ENCODE measurements around the gene PRKRIP1. TPM values are rescaled to one million over a fixed set of nuclear protein-coding genes. Genes with fewer than 3 reads are reported as not detected.

PRKRIP1 gene
- total RNA-seq, 2 experiments from 2014 or later: 27.2 to 28.3 TPM

DNA sequence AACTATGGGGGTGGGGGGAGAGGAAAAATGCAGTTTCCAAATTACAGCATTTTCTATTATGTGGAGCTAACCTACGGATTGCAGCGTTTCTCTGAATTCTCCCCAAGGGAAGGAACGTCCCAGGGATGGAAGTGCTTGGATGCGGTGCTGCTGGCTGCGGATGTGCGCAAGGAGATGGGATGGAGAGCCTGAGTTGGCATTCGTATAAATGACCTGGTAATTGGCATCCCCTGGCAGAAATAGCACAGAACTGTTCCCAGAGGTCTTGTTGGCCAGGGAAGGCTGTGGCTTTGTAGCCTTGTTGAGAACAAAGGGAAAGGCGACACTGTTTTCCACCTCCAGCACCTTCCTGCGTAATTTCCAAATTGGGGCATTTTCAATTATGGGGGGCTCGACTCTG is 40.0 kb downstream of the PRKRIP1 start:
- ChIA-PET POLR2A (interaction anchor here (4.1 to 7.4 kb wide), 2 partner anchors 10 to 22 kb away, joined by 32 to 67 read pairs; no protein-coding TSS in a partner anchor), CTCF (interaction anchor here (0.6 to 3.7 kb wide), 2 partner anchors 25 to 818 kb away, joined by 3 to 22 read pairs; no protein-coding TSS in a partner anchor)
- no peak for DNase-seq
- Mint-ChIP-seq H3K4me1 (peaks cover 36% of the 10 kb centered on the region), H3K27ac (no peak overlapping the region), H3K36me3 (ENCODE audit: low read depth) (peaks cover 25% of the 10 kb centered on the region), H3K4me3 (no peak overlapping the region), H3K9me3 (no peaks in the 10 kb centered on the region), H3K27me3 (no peaks in the 10 kb centered on the region)

DNA sequence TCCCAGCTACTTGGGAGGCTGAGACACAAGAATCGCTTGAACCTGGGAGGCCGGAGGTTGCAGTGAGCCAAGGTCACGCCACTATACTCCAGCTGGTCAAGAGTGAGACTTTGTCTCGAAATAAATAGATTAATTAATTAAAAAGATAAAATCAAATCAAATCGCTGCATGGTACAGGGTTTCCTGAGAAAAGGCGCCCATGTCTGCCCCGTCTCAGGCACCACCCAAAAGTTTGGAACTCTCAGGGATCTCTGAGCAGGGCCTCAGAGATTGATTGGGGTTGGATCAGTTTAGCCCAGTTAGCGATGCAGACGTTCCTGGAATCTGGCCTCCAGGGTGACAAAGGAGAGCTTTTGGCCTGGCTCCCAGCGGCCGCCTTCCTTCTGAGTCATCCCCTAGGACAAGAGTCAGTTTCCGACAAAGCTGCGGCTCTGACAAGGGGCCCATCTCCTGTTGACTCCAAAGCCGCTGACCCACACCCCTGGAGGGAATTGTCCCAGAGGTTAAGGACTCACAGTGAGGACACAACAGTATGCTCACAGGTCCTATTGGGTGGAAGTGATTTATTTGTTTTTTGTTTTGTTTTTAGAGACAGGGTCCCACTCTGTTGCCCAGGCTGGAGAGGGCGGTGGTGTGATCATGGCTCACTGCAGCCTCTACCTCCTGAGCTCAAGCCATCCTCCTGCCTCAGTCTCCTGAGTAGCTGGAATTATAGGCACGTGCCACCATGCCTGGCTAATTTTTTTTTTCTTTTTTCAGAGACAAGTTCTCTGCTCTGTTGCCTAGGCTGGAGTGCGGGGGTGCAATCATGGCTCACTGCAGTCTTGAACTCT is 44.0 kb downstream of the PRKRIP1 start:
- Mint-ChIP-seq H3K36me3 (ENCODE audit: low read depth) (peaks cover 35% of the 10 kb centered on the region), H3K27me3 (no peaks in the 10 kb centered on the region), H3K4me1 (peaks cover 11% of the 10 kb centered on the region), H3K4me3 (no peak overlapping the region), H3K9me3 (no peaks in the 10 kb centered on the region), H3K27ac (no peak overlapping the region)
- CTCF ChIA-PET: interaction anchor here (1.1 to 1.3 kb wide), 3 partner anchors 10 to 28 kb away, joined by 3 to 4 read pairs (median 3); no protein-coding TSS in a partner anchor
- no peak for DNase-seq
- POLR2A ChIA-PET: interaction anchor here (1.2 to 1.5 kb wide), 2 partner anchors 14 to 28 kb away, joined by 3 to 4 read pairs; no protein-coding TSS in a partner anchor

DNA sequence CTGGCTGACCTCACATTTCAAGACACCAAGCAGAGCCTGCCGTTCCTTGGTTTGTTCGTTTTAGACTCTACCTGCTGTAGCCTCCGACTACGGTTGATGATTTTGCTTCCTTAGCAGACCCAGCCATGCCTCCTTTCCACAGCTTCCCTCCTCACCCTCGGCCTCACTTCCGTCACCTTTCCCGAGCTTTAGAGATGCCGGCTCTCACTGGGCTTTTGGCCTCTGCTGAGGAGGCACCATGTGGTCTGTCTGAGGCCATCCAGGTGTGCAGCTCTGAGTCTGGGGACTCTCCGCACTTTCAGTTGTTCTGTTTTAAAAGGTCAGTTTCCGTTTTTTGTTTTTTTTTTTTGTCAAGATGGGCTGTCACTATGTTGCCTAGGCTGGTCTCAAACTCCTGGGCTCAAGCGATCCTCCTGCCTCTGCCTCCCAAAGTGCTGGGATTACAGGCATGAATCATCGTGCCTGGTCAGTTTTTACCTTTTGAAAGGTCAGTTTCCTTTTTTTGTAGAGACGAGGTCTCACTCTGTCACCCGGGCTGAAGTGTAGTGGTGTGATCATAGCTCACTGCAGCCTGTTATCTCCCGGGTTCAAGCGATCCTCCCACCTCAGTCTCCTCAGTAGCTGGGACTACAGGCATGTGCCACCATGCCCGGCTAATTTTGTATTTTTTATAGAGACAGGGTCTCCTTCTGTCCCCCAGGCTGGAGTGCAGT is 49.0 kb downstream of the PRKRIP1 start:
- H3K27ac Mint-ChIP-seq: no peak overlapping the region
- no peak overlapping the region for H3K4me3 Mint-ChIP-seq
- peaks cover 34% of the 10 kb centered on the region for H3K36me3 Mint-ChIP-seq (ENCODE audit: low read depth)
- H3K4me1 Mint-ChIP-seq: peaks cover 4% of the 10 kb centered on the region
- CTCF ChIA-PET: interaction anchor here (0.7 to 1.7 kb wide), 2 partner anchors 19 to 902 kb away, joined by 3 to 4 read pairs; no protein-coding TSS in a partner anchor
- no peaks in the 10 kb centered on the region for H3K9me3 Mint-ChIP-seq
- no peak for DNase-seq
- no peaks in the 10 kb centered on the region for H3K27me3 Mint-ChIP-seq
- POLR2A ChIA-PET: interaction anchor here (1.9 to 2.7 kb wide), 2 partner anchors 12 to 19 kb away, joined by 6 to 9 read pairs; partner anchors contain the start of gene ORAI2

DNA sequence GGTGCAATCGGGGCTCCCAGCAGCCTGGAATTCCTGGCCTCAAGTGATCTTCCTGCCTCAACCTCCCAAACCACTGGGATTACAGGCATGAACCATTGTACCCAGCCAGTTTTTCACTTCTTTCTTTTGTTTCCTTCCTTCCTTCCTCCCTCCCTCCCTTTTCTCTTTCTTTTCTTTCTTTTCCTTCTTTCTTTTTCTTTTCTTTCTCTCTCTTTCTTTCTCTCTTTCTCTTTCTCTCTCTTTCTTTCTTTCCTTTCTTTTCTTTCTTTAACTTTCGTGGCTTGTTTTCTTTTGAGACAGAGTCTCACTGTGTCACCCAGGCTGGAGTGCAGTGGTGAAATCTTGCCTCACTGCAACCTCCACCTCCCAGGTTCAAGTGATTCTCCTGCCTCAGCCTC is 49.5 kb downstream of the PRKRIP1 start:
- H3K27me3 Mint-ChIP-seq: no peaks in the 10 kb centered on the region
- H3K9me3 Mint-ChIP-seq: no peaks in the 10 kb centered on the region
- ChIA-PET CTCF (interaction anchor here (1.7 kb wide), 1 partner anchor 19 kb away, joined by 4 read pairs; no protein-coding TSS in a partner anchor), POLR2A (interaction anchor here (2.7 kb wide), 1 partner anchor 19 kb away, joined by 9 read pairs; no protein-coding TSS in a partner anchor)
- peaks cover 4% of the 10 kb centered on the region for H3K4me1 Mint-ChIP-seq
- DNase-seq: no peak
- peaks cover 37% of the 10 kb centered on the region for H3K36me3 Mint-ChIP-seq (ENCODE audit: low read depth)
- H3K4me3 Mint-ChIP-seq: no peak overlapping the region
- peak overlapping the region; percentile 47 for H3K27ac Mint-ChIP-seq

DNA sequence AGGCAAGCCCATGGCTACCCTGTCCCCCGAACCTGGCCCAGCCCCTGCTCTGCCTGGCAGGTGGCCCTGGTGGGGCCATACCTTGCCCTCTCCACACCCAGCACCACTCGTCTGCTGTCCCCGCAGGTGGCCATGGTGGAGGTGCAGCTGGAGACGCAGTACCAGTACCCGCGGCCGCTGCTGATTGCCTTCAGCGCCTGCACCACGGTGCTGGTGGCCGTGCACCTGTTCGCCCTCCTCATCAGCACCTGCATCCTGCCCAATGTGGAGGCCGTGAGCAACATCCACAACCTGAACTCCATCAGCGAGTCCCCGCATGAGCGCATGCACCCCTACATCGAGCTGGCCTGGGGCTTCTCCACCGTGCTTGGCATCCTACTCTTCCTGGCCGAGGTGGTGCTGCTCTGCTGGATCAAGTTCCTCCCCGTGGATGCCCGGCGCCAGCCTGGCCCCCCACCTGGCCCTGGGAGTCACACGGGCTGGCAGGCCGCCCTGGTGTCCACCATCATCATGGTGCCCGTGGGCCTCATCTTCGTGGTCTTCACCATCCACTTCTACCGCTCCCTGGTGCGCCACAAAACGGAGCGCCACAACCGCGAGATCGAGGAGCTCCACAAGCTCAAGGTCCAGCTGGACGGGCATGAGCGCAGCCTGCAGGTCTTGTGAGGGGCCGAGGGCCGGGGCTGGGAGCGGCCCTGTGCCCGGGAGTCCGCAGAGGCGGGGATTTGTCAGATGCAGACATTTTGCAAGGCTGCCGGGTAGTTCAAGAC is 50.4 kb downstream of the PRKRIP1 start:
- POLR2A ChIA-PET: interaction anchor here (2.7 kb wide), 1 partner anchor 20 kb away, joined by 9 read pairs; no protein-coding TSS in a partner anchor
- no peaks in the 10 kb centered on the region for H3K27me3 Mint-ChIP-seq
- H3K36me3 Mint-ChIP-seq (ENCODE audit: low read depth): peaks cover 36% of the 10 kb centered on the region
- DNase-seq: no peak
- H3K9me3 Mint-ChIP-seq: no peaks in the 10 kb centered on the region
- CTCF ChIA-PET: interaction anchor here (1.7 kb wide), 1 partner anchor 18 kb away, joined by 4 read pairs; no protein-coding TSS in a partner anchor
- no peak overlapping the region for H3K4me3 Mint-ChIP-seq
- H3K4me1 Mint-ChIP-seq: peaks cover 4% of the 10 kb centered on the region
- no peak overlapping the region for H3K27ac Mint-ChIP-seq

DNA sequence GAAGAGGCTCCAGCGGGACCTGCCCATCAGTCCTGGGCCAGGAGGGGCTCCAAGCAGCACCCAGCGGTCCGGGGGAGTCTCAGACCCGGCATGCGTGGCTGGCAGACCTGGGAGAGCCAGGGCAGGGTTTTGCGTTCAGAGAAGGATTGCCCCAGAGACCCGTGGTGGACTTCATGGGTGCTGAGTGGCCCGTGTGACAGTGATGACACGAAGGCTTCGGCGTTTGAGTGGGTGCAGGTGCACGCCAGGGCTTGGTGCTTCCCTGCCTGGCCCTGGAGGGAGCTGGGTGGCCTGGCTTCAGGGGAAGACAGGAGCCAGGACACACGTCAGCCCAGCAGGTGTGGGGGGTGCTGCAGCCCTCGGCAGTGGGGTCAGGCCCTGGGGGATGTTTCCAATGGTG is 51.1 kb downstream of the PRKRIP1 start:
- Mint-ChIP-seq H3K4me3 (no peak overlapping the region), H3K27ac (no peak overlapping the region), H3K36me3 (ENCODE audit: low read depth) (peaks cover 28% of the 10 kb centered on the region), H3K4me1 (peaks cover 4% of the 10 kb centered on the region), H3K9me3 (no peaks in the 10 kb centered on the region), H3K27me3 (no peaks in the 10 kb centered on the region)
- CTCF ChIA-PET: no interaction called here
- DNase-seq: no peak
- POLR2A ChIA-PET: no interaction called here

DNA sequence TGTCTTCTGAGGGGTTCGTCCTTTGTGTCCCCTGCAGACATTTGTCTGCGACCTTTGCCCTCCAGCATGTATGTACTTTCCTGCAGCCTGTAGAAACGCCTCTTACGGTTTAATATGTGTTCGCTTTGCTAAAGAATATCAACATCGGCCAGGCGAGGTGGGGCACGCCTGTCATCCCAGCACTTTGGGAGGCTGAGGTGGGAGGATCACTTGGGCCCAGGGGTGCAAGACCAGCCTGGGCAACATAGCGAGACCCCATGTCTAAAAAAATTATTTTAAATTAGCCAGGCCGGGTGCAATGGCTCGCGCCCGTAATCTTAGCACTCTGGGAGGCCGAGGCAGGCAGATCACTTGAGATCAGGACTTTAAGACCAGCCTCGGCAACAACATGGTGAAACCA is 53.0 kb downstream of the PRKRIP1 start:
- no peaks in the 10 kb centered on the region for H3K27me3 Mint-ChIP-seq
- POLR2A ChIA-PET: no interaction called here
- H3K36me3 Mint-ChIP-seq (ENCODE audit: low read depth): peaks cover 28% of the 10 kb centered on the region
- DNase-seq: no peak
- H3K9me3 Mint-ChIP-seq: no peaks in the 10 kb centered on the region
- no peaks in the 10 kb centered on the region for H3K4me1 Mint-ChIP-seq
- no peak overlapping the region for H3K27ac Mint-ChIP-seq
- H3K4me3 Mint-ChIP-seq: no peak overlapping the region
- CTCF ChIA-PET: interaction anchor here (1.5 to 3.2 kb wide), 3 partner anchors 16 to 39 kb away, joined by 7 to 30 read pairs (median 8); partner anchors contain the start of gene ORAI2

DNA sequence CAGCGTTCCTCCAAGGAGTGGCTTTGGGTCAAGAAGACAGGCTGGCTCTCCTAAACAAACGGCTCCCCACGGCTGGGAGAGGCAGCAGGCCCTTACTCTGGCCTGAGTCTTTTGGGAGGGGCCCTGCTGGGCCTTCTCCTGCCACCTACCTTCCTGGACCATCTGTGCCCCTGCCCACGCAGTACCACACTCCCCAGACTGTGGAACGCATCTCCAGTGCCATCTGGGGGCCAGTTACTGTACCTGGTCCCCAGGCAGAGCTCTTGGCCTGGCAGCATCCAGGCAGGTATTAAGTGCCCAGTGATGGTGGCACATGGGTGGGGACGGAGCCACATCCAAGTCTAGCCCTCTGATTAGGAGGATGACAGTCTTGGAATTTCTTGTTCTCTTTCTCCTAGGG is 54.1 kb downstream of the PRKRIP1 start:
- ChIA-PET CTCF (interaction anchor here (0.7 to 3.5 kb wide), 7 partner anchors 11 to 45 kb away, joined by 3 to 33 read pairs (median 8); partner anchors contain the start of gene ORAI2), POLR2A (interaction anchor here (0.6 to 1.1 kb wide), 2 partner anchors 24 to 34 kb away, joined by 3 to 7 read pairs; no protein-coding TSS in a partner anchor)
- DNase-seq: peak; percentile 48
- Mint-ChIP-seq H3K9me3 (no peaks in the 10 kb centered on the region), H3K4me1 (no peaks in the 10 kb centered on the region), H3K36me3 (ENCODE audit: low read depth) (peaks cover 23% of the 10 kb centered on the region), H3K27ac (no peak overlapping the region), H3K27me3 (no peaks in the 10 kb centered on the region), H3K4me3 (no peak overlapping the region)

DNA sequence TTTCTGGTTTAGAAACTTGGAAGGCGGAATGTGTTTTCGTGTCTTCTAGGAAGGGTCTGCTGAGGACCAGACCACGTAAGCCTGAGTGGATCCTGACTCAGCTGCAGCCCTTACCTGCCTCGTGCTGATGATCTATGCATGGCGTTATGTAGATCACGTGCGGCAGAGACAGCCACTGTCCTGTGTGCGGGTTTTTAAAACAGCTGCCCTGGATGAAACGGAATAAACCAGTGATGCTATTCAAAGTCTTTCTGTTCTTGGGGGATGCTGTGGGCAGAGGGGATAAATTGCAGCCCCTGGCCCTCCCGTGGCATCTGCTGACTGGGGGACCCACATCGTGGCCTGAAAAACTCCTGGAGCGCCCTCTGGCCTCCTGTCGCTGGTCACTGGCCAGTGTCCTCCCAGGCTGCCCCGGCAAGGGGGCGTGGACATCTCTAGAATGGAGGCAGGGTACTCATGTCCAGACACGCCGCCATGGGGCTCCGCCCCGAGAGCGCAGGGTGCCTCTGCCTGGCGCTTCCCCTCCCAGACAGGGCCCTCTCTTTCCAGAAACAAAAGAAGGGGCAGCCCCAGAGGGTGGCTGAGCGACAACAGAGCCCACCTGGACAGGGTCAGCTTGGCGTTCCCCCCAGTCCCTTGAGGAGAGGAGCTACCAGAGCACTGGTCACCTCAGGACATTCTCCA is 55.4 kb downstream of the PRKRIP1 start:
- Mint-ChIP-seq H3K4me1 (no peaks in the 10 kb centered on the region), H3K27me3 (no peaks in the 10 kb centered on the region), H3K4me3 (no peak overlapping the region), H3K9me3 (no peaks in the 10 kb centered on the region), H3K36me3 (ENCODE audit: low read depth) (peaks cover 16% of the 10 kb centered on the region), H3K27ac (no peak overlapping the region)
- POLR2A ChIA-PET: no interaction called here
- CTCF ChIA-PET: interaction anchor here (1.9 to 3.5 kb wide), 2 partner anchors 36 to 46 kb away, joined by 8 to 33 read pairs; no protein-coding TSS in a partner anchor
- no peak for DNase-seq

DNA sequence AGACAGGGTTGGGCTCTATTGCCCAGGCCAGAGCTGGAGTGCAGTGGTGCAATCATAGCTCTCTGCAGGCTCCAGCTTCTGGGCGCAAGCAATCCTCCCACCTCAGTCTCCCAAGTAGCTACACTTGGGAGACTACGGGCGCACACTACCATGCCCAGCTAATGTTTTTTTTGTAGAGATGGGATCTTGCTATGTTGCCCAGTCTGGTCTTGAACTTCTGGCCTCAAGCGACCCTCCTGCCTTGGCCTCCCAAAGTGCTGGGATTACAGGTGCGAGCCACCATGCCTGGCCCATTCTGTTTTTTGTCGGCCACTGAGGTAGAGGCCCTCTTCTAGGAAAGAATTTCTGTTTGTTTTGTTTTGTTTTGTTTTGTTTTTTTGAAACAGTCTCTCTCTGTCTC is 56.3 kb downstream of the PRKRIP1 start:
- no peaks in the 10 kb centered on the region for H3K9me3 Mint-ChIP-seq
- no peaks in the 10 kb centered on the region for H3K27me3 Mint-ChIP-seq
- no peaks in the 10 kb centered on the region for H3K4me1 Mint-ChIP-seq
- H3K4me3 Mint-ChIP-seq: no peak overlapping the region
- DNase-seq: no peak
- H3K36me3 Mint-ChIP-seq (ENCODE audit: low read depth): peaks cover 14% of the 10 kb centered on the region
- CTCF ChIA-PET: interaction anchor here (0.9 to 3.5 kb wide), 2 partner anchors 40 to 47 kb away, joined by 3 to 33 read pairs; no protein-coding TSS in a partner anchor
- H3K27ac Mint-ChIP-seq: no peak overlapping the region
- POLR2A ChIA-PET: interaction anchor here (1.5 kb wide), 1 partner anchor 25 kb away, joined by 4 read pairs; no protein-coding TSS in a partner anchor

DNA sequence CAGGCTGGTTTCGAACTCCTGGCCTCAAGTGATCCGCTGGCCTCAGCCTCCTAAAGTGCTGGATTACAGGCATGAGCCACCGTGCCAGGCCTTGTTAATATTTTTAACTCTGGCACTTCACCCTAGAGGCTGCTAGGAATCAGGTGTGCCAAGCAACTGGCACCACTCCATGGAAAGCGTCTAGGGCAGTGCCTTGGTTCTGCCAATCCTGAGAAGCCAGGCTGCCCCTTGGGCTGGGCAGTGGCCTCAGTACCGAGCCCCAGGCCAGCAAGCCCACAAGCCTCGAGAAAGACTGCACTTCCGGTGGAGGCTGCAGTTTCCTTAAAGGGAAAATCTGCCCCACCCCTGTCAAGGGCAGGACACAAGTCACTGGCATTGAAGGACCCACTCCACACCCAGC is 57.2 kb downstream of the PRKRIP1 start:
- Mint-ChIP-seq H3K27me3 (no peaks in the 10 kb centered on the region), H3K9me3 (no peaks in the 10 kb centered on the region), H3K27ac (no peak overlapping the region), H3K4me1 (no peaks in the 10 kb centered on the region), H3K4me3 (no peak overlapping the region), H3K36me3 (ENCODE audit: low read depth) (peaks cover 16% of the 10 kb centered on the region)
- ChIA-PET POLR2A (interaction anchor here (1.2 to 1.5 kb wide), 2 partner anchors 14 to 26 kb away, joined by 3 to 4 read pairs; no protein-coding TSS in a partner anchor), CTCF (no interaction called here)
- no peak for DNase-seq
